CMK (cell line): Measurements from ENCODE around the gene GPR141.
"Not testable (repeated sequence)": the region's sequence is repeated elsewhere in the genome, so short reads cannot be mapped to it uniquely, and the experiment has no call there.

Experiments used
- DNase-seq: peaks from one replicate; pipeline ENCODE4 v3.0.0-alpha.2; 2010; ENCODE audit warnings: low read depth

Gene GPR141

GRCh38 chr7:37686556-37687345 is 3.2 kb downstream of the GPR141 start:
- DNase-seq = no peak

GRCh38 chr7:37690206-37690605 is 6.6 kb downstream of the GPR141 start:
- no peak for DNase-seq

- no peak for DNase-seq
Observed at GRCh38 chr7:37694208-37695094, 10.9 kb downstream of the GPR141 start.

GRCh38 chr7:37698276-37698675 is 14.7 kb downstream of the GPR141 start:
- no peak for DNase-seq

GRCh38 chr7:37698782-37699181 is 15.2 kb downstream of the GPR141 start:
- no peak for DNase-seq

- no peak for DNase-seq
Observed at GRCh38 chr7:37701769-37702168, 18.2 kb downstream of the GPR141 start.

- no peak for DNase-seq
Observed at GRCh38 chr7:37703361-37703760, 19.8 kb downstream of the GPR141 start.

GRCh38 chr7:37704328-37704833 is 20.8 kb downstream of the GPR141 start:
- DNase-seq = not testable (repeated sequence)

- DNase-seq = no peak
Observed at GRCh38 chr7:37705976-37706375, 22.4 kb downstream of the GPR141 start.

GRCh38 chr7:37706804-37707203 is 23.2 kb downstream of the GPR141 start:
- no peak for DNase-seq

GRCh38 chr7:37707754-37708485 is 24.4 kb downstream of the GPR141 start:
- no peak for DNase-seq

- DNase-seq = no peak
Observed at GRCh38 chr7:37709631-37710509, 26.3 kb downstream of the GPR141 start.

GRCh38 chr7:37713613-37714012 is 30.0 kb downstream of the GPR141 start:
- no peak for DNase-seq

- no peak for DNase-seq
Observed at GRCh38 chr7:37714606-37715005, 31.0 kb downstream of the GPR141 start.

GRCh38 chr7:37718585-37718984 is 35.0 kb downstream of the GPR141 start:
- DNase-seq = no peak

- no peak for DNase-seq
Observed at GRCh38 chr7:37719077-37719476, 35.5 kb downstream of the GPR141 start.

- no peak for DNase-seq
Observed at GRCh38 chr7:37724732-37725131, 41.2 kb downstream of the GPR141 start.

GRCh38 chr7:37726016-37726415 is 42.5 kb downstream of the GPR141 start:
- DNase-seq = no peak

- DNase-seq = no peak
Observed at GRCh38 chr7:37728747-37729146, 45.2 kb downstream of the GPR141 start.

GRCh38 chr7:37729181-37729580 is 45.6 kb downstream of the GPR141 start:
- no peak for DNase-seq

- DNase-seq = no peak
Observed at GRCh38 chr7:37730501-37730900, 46.9 kb downstream of the GPR141 start.
